ENCODE measurements around the gene DOCK9. TPM values are rescaled to one million over a fixed set of nuclear protein-coding genes. Genes with fewer than 3 reads are reported as not detected.

DOCK9 gene
- total RNA-seq, 1 donor from 2014 or later: 339 TPM

GRCh38 chr13:98994896-98995295 lies 17.0 kb upstream of the DOCK9 start:
- no peak overlapping the region for H3K4me3 Mint-ChIP-seq (ENCODE audit: unreplicated experiment)
- peaks cover 2% of the 10 kb centered on the region for H3K27me3 Mint-ChIP-seq (ENCODE audit: unreplicated experiment)
- peaks cover 11% of the 10 kb centered on the region for H3K36me3 Mint-ChIP-seq (ENCODE audit: low read depth, unreplicated experiment)
- peaks cover 49% of the 10 kb centered on the region for H3K4me1 Mint-ChIP-seq (ENCODE audit: unreplicated experiment)
- peak overlapping the region; percentile 4 for H3K27ac Mint-ChIP-seq (ENCODE audit: unreplicated experiment)
- no peak for DNase-seq (ENCODE audit: low spot score)
- H3K9me3 Mint-ChIP-seq (ENCODE audit: unreplicated experiment): no peaks in the 10 kb centered on the region
- TF ChIP-seq CTCF (IDR thresholded peaks at IDR 0.05; ENCODE audit: unreplicated experiment): no peak

- no peak overlapping the region for H3K4me3 Mint-ChIP-seq (ENCODE audit: unreplicated experiment)
- no peak for DNase-seq (ENCODE audit: low spot score)
- no peak overlapping the region for H3K27ac Mint-ChIP-seq (ENCODE audit: unreplicated experiment)
- no peak for TF ChIP-seq CTCF (IDR thresholded peaks at IDR 0.05; ENCODE audit: unreplicated experiment)
- H3K36me3 Mint-ChIP-seq (ENCODE audit: low read depth, unreplicated experiment): peaks cover 7% of the 10 kb centered on the region
- H3K4me1 Mint-ChIP-seq (ENCODE audit: unreplicated experiment): peaks cover 47% of the 10 kb centered on the region
- H3K27me3 Mint-ChIP-seq (ENCODE audit: unreplicated experiment): peaks cover 2% of the 10 kb centered on the region
- H3K9me3 Mint-ChIP-seq (ENCODE audit: unreplicated experiment): no peaks in the 10 kb centered on the region
These were observed 16.2 kb upstream of the DOCK9 start for GRCh38 chr13:98994080-98994479.

- H3K4me1 Mint-ChIP-seq (ENCODE audit: unreplicated experiment): peaks cover 42% of the 10 kb centered on the region
- no peak for DNase-seq (ENCODE audit: low spot score)
- no peaks in the 10 kb centered on the region for H3K27me3 Mint-ChIP-seq (ENCODE audit: unreplicated experiment)
- no peak overlapping the region for H3K4me3 Mint-ChIP-seq (ENCODE audit: unreplicated experiment)
- no peak for TF ChIP-seq CTCF (IDR thresholded peaks at IDR 0.05; ENCODE audit: unreplicated experiment)
- no peaks in the 10 kb centered on the region for H3K9me3 Mint-ChIP-seq (ENCODE audit: unreplicated experiment)
- peak overlapping the region; percentile 11 for H3K27ac Mint-ChIP-seq (ENCODE audit: unreplicated experiment)
- H3K36me3 Mint-ChIP-seq (ENCODE audit: low read depth, unreplicated experiment): peaks cover 4% of the 10 kb centered on the region
These were observed 14.5 kb upstream of the DOCK9 start for GRCh38 chr13:98992355-98992754.

- Mint-ChIP-seq H3K27me3 (ENCODE audit: unreplicated experiment) (no peaks in the 10 kb centered on the region), H3K36me3 (ENCODE audit: low read depth, unreplicated experiment) (peaks cover 4% of the 10 kb centered on the region), H3K9me3 (ENCODE audit: unreplicated experiment) (no peaks in the 10 kb centered on the region), H3K4me3 (ENCODE audit: unreplicated experiment) (no peak overlapping the region), H3K27ac (ENCODE audit: unreplicated experiment) (no peak overlapping the region), H3K4me1 (ENCODE audit: unreplicated experiment) (peaks cover 48% of the 10 kb centered on the region)
- no peak for TF ChIP-seq CTCF (IDR thresholded peaks at IDR 0.05; ENCODE audit: unreplicated experiment)
- DNase-seq (ENCODE audit: low spot score): no peak
These were observed 12.8 kb upstream of the DOCK9 start for GRCh38 chr13:98990701-98991100.

GRCh38 chr13:98989469-98990235 lies 11.8 kb upstream of the DOCK9 start:
- H3K27ac Mint-ChIP-seq (ENCODE audit: unreplicated experiment): no peak overlapping the region
- no peak for TF ChIP-seq CTCF (IDR thresholded peaks at IDR 0.05; ENCODE audit: unreplicated experiment)
- H3K36me3 Mint-ChIP-seq (ENCODE audit: low read depth, unreplicated experiment): no peaks in the 10 kb centered on the region
- no peaks in the 10 kb centered on the region for H3K27me3 Mint-ChIP-seq (ENCODE audit: unreplicated experiment)
- no peaks in the 10 kb centered on the region for H3K9me3 Mint-ChIP-seq (ENCODE audit: unreplicated experiment)
- H3K4me1 Mint-ChIP-seq (ENCODE audit: unreplicated experiment): peaks cover 54% of the 10 kb centered on the region
- no peak for DNase-seq (ENCODE audit: low spot score)
- no peak overlapping the region for H3K4me3 Mint-ChIP-seq (ENCODE audit: unreplicated experiment)

Data from endothelial cell (in vitro differentiated cells).